GM12864 (cell line): ENCODE results near the gene NIPAL3.
"Not testable (repeated sequence)": the region's sequence is repeated elsewhere in the genome, so short reads cannot be mapped to it uniquely, and the experiment has no call there.

ENCODE experiments used
- DNase-seq: peaks from one replicate; pipeline ENCODE4 v3.0.0-alpha.2; 2011; ENCODE audit warnings: low read depth
- H3K4me3 ChIP-seq: 2 replicates; pipeline ENCODE4 v1.5.1; 2011; ENCODE audit warnings: mild to moderate bottlenecking, low read depth, low read length, control low read depth
- TF ChIP-seq, protein P1 (sequence below): IDR thresholded peaks from 2 replicates; pipeline ENCODE4 v1.5.1; 2011; ENCODE audit warnings: low read depth, mild to moderate bottlenecking, moderate library complexity, low read length, control low read depth, inconsistent platforms; ENCODE audit errors: missing control alignments

NIPAL3 gene

DNA sequence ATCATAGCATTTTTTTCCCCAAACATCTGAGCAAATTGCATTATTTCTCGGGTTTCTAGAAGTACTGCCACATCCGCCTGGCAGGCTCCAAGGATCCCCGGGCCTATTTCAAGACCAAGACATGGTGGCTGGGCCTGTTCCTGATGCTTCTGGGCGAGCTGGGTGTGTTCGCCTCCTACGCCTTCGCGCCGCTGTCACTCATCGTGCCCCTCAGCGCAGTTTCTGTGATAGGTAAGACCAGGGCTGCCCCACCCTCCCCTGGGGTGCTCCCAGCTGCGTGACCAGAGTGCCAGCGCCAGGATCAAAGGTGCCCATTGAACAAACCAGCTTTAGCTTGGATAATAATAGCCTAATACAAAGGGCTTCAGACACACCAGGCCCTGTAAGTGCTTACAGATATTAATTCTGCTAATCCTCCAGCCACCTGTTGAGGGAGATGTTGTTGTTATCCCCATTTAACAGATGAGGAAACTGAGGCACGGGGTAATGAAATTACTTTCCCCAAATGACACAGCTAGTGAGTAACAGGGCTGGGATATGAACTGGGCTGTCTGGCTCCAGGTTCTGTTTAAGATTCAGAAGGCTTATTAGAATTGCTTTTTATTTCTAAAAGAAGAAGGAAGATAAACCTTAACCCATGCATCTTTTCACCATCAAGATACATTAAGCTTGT is 26.5 kb downstream of the NIPAL3 start:
- TF ChIP-seq, protein P1, sequence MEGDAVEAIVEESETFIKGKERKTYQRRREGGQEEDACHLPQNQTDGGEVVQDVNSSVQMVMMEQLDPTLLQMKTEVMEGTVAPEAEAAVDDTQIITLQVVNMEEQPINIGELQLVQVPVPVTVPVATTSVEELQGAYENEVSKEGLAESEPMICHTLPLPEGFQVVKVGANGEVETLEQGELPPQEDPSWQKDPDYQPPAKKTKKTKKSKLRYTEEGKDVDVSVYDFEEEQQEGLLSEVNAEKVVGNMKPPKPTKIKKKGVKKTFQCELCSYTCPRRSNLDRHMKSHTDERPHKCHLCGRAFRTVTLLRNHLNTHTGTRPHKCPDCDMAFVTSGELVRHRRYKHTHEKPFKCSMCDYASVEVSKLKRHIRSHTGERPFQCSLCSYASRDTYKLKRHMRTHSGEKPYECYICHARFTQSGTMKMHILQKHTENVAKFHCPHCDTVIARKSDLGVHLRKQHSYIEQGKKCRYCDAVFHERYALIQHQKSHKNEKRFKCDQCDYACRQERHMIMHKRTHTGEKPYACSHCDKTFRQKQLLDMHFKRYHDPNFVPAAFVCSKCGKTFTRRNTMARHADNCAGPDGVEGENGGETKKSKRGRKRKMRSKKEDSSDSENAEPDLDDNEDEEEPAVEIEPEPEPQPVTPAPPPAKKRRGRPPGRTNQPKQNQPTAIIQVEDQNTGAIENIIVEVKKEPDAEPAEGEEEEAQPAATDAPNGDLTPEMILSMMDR = no peak

DNA sequence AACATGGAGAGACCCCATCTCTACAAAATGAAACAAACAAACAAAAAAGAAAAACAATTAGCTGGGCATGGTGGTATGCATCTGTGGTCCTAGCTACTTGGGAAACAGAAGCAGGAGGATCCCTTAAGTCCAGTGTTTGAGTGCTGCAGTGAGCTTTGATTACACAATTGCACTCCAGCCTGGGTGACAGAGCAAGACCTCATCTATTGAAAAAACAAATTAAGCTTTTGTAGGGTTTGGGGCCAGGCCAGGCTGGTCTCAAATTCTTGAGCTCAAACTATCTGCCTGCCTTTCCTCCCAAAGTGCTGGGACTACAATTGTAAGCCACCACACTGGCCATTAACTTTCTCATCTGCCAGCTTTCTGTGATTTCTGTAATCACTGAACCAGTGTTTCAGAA is 27.2 kb downstream of the NIPAL3 start:
- H3K4me3 ChIP-seq = no peak overlapping the region
- TF ChIP-seq, protein P1 = no peak
- no peak for DNase-seq

More for the DNA sequence above, 26.5 kb downstream of the NIPAL3 start:
- no peak overlapping the region for H3K4me3 ChIP-seq
- no peak for DNase-seq

DNA sequence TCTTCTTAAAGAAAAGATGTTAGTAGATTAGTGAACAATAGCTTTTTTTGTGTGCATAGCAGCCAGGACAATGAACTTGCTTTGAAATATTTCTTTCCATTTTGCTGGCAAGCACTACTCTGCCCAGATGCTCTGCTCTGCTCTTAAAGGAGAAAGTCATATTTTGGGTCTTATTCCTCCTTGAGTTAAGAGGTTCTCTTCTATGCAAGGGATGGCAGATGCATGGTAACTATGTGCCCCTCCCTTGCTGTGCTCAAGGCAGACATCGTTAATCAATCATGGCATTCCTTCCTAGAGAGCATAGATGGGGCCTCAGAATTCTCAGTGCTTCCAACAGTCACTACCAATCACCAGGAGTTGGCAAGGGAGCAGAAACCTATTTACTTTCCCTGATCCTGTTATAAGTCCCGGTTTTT is 27.6 kb downstream of the NIPAL3 start:
- no peak overlapping the region for H3K4me3 ChIP-seq
- TF ChIP-seq, protein P1 = no peak
- no peak for DNase-seq

DNA sequence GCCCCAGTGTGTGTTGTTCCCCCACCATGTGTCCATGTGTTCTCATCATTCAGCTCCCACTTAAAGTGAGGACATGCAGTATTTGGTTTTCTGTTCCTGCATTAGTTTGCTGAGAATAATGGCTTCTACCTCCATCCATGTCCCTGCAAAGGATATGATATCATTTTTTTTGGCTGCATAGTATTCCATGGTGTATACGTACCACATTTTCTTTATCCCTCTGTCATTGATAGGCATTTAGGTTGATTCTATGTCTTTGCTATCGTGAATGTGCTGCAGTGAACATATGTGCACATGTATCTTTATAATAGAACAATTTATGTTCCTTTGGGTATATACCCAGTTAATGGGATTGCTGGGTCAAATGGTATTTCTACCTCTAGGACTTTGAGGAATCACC is 30.8 kb downstream of the NIPAL3 start:
- not testable (repeated sequence) for H3K4me3 ChIP-seq, DNase-seq

DNA sequence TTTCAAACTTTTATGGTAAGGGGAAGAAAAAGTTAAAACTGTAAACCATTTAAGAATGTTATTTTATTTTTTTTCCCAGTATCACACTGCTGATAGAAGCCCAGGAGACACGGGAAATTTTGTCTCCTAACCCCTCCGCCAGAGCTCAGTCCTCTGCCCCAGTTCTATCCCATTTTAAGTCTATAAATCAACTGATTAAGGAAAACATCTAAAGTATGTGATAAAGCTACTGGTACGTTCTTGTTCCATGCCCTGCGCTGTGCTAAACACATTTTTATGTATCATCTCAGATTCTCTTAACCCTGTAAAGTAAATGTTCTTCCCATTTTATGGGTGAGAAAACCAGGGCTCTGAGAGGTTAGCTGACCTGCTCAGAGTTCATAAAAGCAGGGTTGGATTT is 34.7 kb downstream of the NIPAL3 start:
- no peak for DNase-seq
- TF ChIP-seq, protein P1 = no peak

DNA sequence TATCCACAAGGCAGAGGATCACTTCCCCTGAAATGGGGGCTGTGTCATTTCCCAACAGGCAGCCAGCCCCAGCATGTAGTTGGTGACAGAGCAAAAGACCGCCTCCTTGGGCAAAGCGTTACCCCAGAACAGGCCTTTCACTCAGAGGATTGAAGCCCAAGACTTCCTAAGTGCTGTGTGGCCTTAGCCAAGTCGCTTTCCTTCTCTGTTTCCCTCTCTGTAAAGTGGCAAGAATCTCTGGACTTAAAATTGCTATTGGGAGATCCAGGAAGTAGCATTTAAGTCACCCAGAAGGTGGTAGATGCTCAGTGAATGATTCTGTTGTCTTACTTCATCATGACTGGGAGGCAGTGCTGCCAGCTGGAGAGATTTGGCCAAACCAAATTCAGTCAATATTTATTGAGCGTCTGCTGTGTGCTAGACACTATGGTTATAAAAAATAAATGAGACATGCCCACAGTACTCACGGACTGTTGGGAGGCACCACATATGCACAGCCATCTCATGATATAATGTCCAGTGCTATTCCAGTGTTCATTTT is 35.3 kb downstream of the NIPAL3 start:
- no peak overlapping the region for H3K4me3 ChIP-seq
- DNase-seq = no peak
- TF ChIP-seq, protein P1 = no peak

More for the DNA sequence above, 34.7 kb downstream of the NIPAL3 start:
- H3K4me3 ChIP-seq = no peak overlapping the region

DNA sequence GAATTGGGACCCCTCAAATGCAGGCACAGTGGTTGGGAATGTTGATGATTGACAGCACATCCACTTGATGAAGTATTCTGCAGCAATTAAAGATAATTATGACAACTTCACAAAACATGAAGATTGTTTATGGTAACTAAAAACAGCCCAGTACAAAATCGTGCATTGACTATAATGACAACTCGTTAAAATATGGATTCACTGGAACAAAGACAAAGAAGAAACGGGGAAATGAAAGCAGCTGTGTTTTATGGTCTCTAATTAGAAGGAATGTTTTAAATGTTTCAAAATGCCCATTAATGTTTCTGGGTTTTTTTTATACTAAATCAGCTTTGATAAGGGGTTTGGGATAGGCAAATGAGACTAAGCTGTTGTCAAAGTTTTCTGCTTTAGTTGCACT is 36.1 kb downstream of the NIPAL3 start:
- TF ChIP-seq, protein P1 = no peak
- no peak for DNase-seq
- no peak overlapping the region for H3K4me3 ChIP-seq
